ENCODE results near the gene YJEFN3. TPM values are rescaled to one million over a fixed set of nuclear protein-coding genes. Genes with fewer than 3 reads are reported as not detected.

The YJEFN3 gene
- total RNA-seq, 1 donor from 2014 or later = 0.52 TPM

DNA sequence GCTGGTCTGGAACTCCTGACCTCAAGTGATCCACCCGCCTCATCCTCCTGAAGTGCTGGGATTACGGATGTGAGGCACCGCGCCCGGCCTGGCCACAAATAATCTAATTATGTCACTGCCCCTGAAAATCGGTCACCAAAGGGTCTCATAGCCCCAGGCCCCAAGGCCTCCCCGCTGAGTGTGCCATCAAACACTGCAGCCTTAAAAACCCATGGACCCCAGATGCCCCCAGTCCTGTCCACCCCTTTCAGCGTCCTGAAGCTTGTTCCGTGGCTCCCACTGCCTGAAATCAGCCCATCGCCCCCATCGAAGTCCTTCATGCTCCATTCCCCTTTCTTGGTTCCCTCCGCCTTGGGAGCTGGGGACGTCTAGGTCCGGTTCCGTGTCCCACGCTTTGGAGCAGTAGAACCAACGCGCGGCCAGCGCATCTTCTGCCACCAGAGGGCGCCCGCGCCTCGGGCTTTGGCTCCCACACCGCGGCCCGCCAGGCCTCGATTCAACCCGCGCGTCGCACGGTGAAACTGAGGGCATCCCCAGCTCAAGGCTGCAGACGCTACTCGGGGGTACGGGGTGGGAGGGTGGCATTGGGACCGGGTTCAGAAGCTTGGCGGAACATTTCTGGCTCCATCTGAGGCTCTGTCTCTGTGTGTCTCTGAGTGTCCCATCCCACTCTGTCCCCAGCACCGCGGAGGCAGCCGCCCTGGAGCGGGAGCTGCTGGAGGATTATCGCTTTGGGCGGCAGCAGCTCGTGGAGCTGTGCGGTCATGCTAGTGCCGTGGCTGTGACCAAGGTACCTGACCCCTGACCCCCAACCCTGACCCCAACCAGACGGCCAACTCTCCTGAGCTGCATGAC is 3.5 kb downstream of the YJEFN3 start:
- H3K4me3 ChIP-seq (ENCODE audit: low read length in 3 of 3) = peak overlapping the region in 2 of 3 donors; percentile 6 to 30

DNA sequence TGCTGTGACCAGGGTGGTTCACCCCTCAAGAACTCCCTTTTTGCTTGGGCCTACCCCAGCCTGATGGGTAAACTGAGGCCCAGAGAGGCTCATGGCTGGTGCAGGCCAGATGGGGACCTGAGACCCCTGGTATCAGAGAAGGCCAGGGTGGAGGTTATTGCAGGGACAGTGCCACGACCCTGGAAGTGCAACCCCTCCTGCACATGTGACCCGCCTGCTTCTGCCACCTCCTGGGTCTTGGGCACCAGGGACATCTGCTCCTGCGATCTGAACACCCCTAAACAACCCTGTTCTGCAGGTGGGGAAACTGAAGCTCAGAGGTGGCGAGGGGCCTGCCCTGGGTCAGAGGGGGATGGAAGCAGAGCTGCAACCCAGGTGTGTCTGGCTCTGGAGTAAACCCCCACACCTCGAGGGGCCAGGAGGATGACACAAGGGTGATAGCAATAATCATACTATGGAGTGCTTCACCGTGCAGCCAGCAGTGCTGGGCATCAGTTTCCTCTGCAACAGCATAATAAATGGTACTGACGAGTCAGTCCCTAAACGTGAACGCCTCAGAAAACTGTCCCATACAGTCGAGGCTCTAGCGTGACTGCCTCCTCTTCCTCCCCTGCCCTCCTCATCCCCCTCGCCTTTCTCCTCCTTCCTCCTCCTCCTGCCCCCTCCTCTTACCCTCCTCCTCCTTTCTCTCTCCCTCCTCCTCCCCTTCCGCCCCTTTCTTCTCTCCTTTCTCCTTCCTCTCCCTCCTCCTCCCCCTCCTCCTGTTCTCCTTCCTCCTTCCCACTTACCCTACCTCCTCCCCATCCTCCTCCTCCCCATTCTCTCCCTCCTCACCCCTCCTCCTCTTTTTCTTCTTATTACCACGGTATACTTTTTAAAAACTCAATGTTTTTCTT is 4.3 kb downstream of the YJEFN3 start:
- no peaks in the 10 kb centered on the region for H3K9me3 ChIP-seq (ENCODE audit: control insufficient read depth in 3 of 3, low read length in 3 of 3)
- no peak overlapping the region for H3K4me3 ChIP-seq (ENCODE audit: low read length in 3 of 3)
- peaks cover 7 to 16% (median 11%) of the 10 kb centered on the region in 3 donors for H3K4me1 ChIP-seq (ENCODE audit: control insufficient read depth in 3 of 3, insufficient read depth in 3 of 3, low read length in 3 of 3)
- peaks cover 10 to 14% (median 13%) of the 10 kb centered on the region in 3 donors for H3K27me3 ChIP-seq (ENCODE audit: control insufficient read depth in 3 of 3, insufficient read depth in 3 of 3, low read length in 3 of 3)
- peak overlapping the region in 1 of 3 donors; percentile 57 for H3K9ac ChIP-seq (ENCODE audit: low read depth in 1 of 3, low read length in 3 of 3)
- H3K27ac ChIP-seq (ENCODE audit: low read depth, low read length) = no peak overlapping the region
- H3K36me3 ChIP-seq (ENCODE audit: control insufficient read depth in 3 of 3, insufficient read depth in 3 of 3, low read length in 3 of 3) = peaks cover 3 to 4% (median 4%) of the 10 kb centered on the region in 3 donors

More for the DNA sequence above, 3.5 kb downstream of the YJEFN3 start:
- H3K9me3 ChIP-seq (ENCODE audit: control insufficient read depth in 3 of 3, low read length in 3 of 3) = no peaks in the 10 kb centered on the region
- peaks cover 11 to 12% (median 12%) of the 10 kb centered on the region in 3 donors for H3K36me3 ChIP-seq (ENCODE audit: control insufficient read depth in 3 of 3, insufficient read depth in 3 of 3, low read length in 3 of 3)
- peak overlapping the region in 2 of 3 donors; percentile 20 to 57 for H3K9ac ChIP-seq (ENCODE audit: low read depth in 1 of 3, low read length in 3 of 3)
- H3K27me3 ChIP-seq (ENCODE audit: control insufficient read depth in 3 of 3, insufficient read depth in 3 of 3, low read length in 3 of 3) = peaks cover under 1 to 6% (median 4%) of the 10 kb centered on the region in 3 donors
- peaks cover 7 to 12% (median 8%) of the 10 kb centered on the region in 3 donors for H3K4me1 ChIP-seq (ENCODE audit: control insufficient read depth in 3 of 3, insufficient read depth in 3 of 3, low read length in 3 of 3)
- H3K27ac ChIP-seq (ENCODE audit: low read depth, low read length) = no peak overlapping the region

DNA sequence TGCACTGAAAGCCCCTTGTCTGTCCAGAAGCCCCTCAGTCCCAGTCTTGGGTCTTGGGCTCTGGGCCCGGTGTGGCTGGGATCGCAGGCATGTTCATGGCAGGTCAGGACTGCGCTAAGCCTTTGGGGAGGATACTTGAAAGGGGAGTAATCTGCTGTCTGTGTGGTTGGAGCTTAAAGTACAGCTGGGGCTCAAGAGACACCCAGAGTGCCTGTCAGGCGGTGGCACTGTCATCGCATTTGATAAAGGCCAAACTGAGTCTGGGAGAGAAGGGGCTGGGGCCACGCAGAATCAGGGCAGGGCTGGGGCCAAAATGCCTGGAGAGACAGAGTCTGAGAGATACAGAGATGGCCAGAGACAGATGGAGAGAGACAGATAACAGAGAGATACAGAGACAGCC is 5.1 kb downstream of the YJEFN3 start:
- Histone ChIP-seq H3K27ac (ENCODE audit: low read depth, low read length) (no peak overlapping the region), H3K27me3 (ENCODE audit: control insufficient read depth in 3 of 3, insufficient read depth in 3 of 3, low read length in 3 of 3) (peaks cover 18 to 22% (median 21%) of the 10 kb centered on the region in 3 donors), H3K4me1 (ENCODE audit: control insufficient read depth in 3 of 3, insufficient read depth in 3 of 3, low read length in 3 of 3) (peaks cover 14 to 24% (median 17%) of the 10 kb centered on the region in 3 donors), H3K9me3 (ENCODE audit: control insufficient read depth in 3 of 3, low read length in 3 of 3) (no peaks in the 10 kb centered on the region), H3K9ac (ENCODE audit: low read depth in 1 of 3, low read length in 3 of 3) (no peak overlapping the region), H3K4me3 (ENCODE audit: low read length in 3 of 3) (no peak overlapping the region), H3K36me3 (ENCODE audit: control insufficient read depth in 3 of 3, insufficient read depth in 3 of 3, low read length in 3 of 3) (peaks cover 0 to 2% (median 2%) of the 10 kb centered on the region in 3 donors)

GRCh38 chr19:19534556-19535265 is 6.0 kb downstream of the YJEFN3 start:
- H3K36me3 ChIP-seq (ENCODE audit: control insufficient read depth in 3 of 3, insufficient read depth in 3 of 3, low read length in 3 of 3) = peaks cover 0 to 2% (median 0%) of the 10 kb centered on the region in 3 donors
- H3K27me3 ChIP-seq (ENCODE audit: control insufficient read depth in 3 of 3, insufficient read depth in 3 of 3, low read length in 3 of 3) = peaks cover 23 to 28% (median 26%) of the 10 kb centered on the region in 3 donors

DNA sequence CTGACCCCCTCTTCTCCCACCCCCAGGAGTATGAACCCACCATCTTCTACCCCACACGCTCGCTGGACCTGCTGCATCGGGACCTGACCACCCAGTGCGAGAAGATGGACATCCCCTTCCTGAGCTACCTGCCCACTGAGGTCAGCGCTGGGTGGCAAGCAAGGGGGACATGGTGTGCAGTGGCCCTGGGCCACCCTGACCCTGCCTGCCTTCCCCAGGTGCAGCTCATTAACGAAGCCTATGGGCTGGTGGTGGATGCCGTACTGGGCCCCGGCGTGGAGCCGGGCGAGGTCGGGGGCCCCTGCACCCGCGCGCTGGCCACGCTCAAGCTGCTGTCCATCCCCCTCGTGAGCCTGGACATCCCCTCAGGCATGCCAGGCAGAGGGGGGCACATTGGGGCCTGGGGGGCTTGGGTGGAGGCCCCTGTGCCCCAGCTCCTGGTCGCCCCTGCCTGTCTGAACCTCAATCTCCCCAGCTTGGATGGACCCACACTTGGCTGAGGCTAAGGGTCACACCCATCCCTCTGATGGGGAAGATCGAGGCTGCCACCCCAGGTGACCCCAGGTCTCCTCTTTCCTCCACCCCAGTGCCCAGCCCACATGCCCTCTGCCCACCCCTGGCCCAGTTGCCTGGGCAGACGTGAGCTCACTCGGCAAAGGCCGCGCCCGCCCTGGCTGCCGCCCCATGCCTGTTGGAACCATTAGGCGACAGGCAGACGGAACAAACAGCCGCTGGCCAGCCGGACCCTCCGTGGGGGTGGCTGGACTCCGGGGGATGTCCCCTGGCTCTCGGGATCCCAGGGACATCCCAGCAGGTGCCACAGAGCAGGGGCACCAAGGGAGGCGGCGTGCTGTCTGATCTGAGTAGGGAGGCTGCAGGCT is 6.8 kb downstream of the YJEFN3 start:
- Histone ChIP-seq H3K4me1 (ENCODE audit: control insufficient read depth in 3 of 3, insufficient read depth in 3 of 3, low read length in 3 of 3) (peaks cover 17 to 31% (median 17%) of the 10 kb centered on the region in 3 donors), H3K9me3 (ENCODE audit: control insufficient read depth in 3 of 3, low read length in 3 of 3) (no peaks in the 10 kb centered on the region)

More at GRCh38 chr19:19534556-19535265, 6.0 kb downstream of the YJEFN3 start:
- Histone ChIP-seq H3K4me3 (ENCODE audit: low read length in 3 of 3) (no peak overlapping the region), H3K4me1 (ENCODE audit: control insufficient read depth in 3 of 3, insufficient read depth in 3 of 3, low read length in 3 of 3) (peaks cover 14 to 26% (median 17%) of the 10 kb centered on the region in 3 donors), H3K9ac (ENCODE audit: low read depth in 1 of 3, low read length in 3 of 3) (no peak overlapping the region), H3K9me3 (ENCODE audit: control insufficient read depth in 3 of 3, low read length in 3 of 3) (no peaks in the 10 kb centered on the region), H3K27ac (ENCODE audit: low read depth, low read length) (no peak overlapping the region)

GRCh38 chr19:19537075-19538048 is 8.7 kb downstream of the YJEFN3 start:
- H3K36me3 ChIP-seq (ENCODE audit: control insufficient read depth in 3 of 3, insufficient read depth in 3 of 3, low read length in 3 of 3) = peaks cover 0 to 2% (median 0%) of the 10 kb centered on the region in 3 donors
- H3K9me3 ChIP-seq (ENCODE audit: control insufficient read depth in 3 of 3, low read length in 3 of 3) = no peaks in the 10 kb centered on the region
- peaks cover 45 to 52% (median 50%) of the 10 kb centered on the region in 3 donors for H3K27me3 ChIP-seq (ENCODE audit: control insufficient read depth in 3 of 3, insufficient read depth in 3 of 3, low read length in 3 of 3)
- H3K27ac ChIP-seq (ENCODE audit: low read depth, low read length) = no peak overlapping the region
- H3K9ac ChIP-seq (ENCODE audit: low read depth in 1 of 3, low read length in 3 of 3) = peak overlapping the region in 1 of 3 donors; percentile 8
- peaks cover 12 to 31% (median 18%) of the 10 kb centered on the region in 3 donors for H3K4me1 ChIP-seq (ENCODE audit: control insufficient read depth in 3 of 3, insufficient read depth in 3 of 3, low read length in 3 of 3)
- no peak overlapping the region for H3K4me3 ChIP-seq (ENCODE audit: low read length in 3 of 3)

More for the DNA sequence above, 6.8 kb downstream of the YJEFN3 start:
- Histone ChIP-seq H3K9ac (ENCODE audit: low read depth in 1 of 3, low read length in 3 of 3) (no peak overlapping the region), H3K4me3 (ENCODE audit: low read length in 3 of 3) (no peak overlapping the region), H3K27ac (ENCODE audit: low read depth, low read length) (no peak overlapping the region), H3K27me3 (ENCODE audit: control insufficient read depth in 3 of 3, insufficient read depth in 3 of 3, low read length in 3 of 3) (peaks cover 28 to 35% (median 32%) of the 10 kb centered on the region in 3 donors), H3K36me3 (ENCODE audit: control insufficient read depth in 3 of 3, insufficient read depth in 3 of 3, low read length in 3 of 3) (peaks cover 0 to 2% (median 0%) of the 10 kb centered on the region in 3 donors)

- Histone ChIP-seq H3K36me3 (ENCODE audit: control insufficient read depth in 3 of 3, insufficient read depth in 3 of 3, low read length in 3 of 3) (peaks cover 0 to 2% (median 0%) of the 10 kb centered on the region in 3 donors), H3K4me3 (ENCODE audit: low read length in 3 of 3) (no peak within 1 kb of the TSS), H3K9me3 (ENCODE audit: control insufficient read depth in 3 of 3, low read length in 3 of 3) (no peaks in the 10 kb centered on the region), H3K27me3 (ENCODE audit: control insufficient read depth in 3 of 3, insufficient read depth in 3 of 3, low read length in 3 of 3) (peaks cover 51 to 60% (median 58%) of the 10 kb centered on the region in 3 donors), H3K4me1 (ENCODE audit: control insufficient read depth in 3 of 3, insufficient read depth in 3 of 3, low read length in 3 of 3) (peaks cover 9 to 25% (median 15%) of the 10 kb centered on the region in 3 donors), H3K9ac (ENCODE audit: low read depth in 1 of 3, low read length in 3 of 3) (peak within 1 kb of the TSS in 1 of 3 donors; percentile 8), H3K27ac (ENCODE audit: low read depth, low read length) (no peak within 1 kb of the TSS)
Observed at GRCh38 chr19:19538061-19538784, 9.5 kb downstream of the YJEFN3 start, which contains the start of gene CILP2. Gene CILP2, plus strand, starts transcription at chr19:19538265. Its CDS starts 85 bp downstream, at chr19:19538350.

All from skeletal muscle tissue (tissue), 4 donors.